ENCODE measurements around the gene KRT17. TPM values are rescaled to one million over a fixed set of nuclear protein-coding genes. Genes with fewer than 3 reads are reported as not detected.

KRT17 gene
- total RNA-seq, 1 experiment from 2014 or later, result 472 TPM

GRCh38 chr17:41658846-41659245, 34.5 kb upstream of the KRT17 start:
- CTCF ChIA-PET, result interaction anchor here (3.0 kb wide), 1 partner anchor 110 kb away, joined by 8 read pairs; no protein-coding TSS in a partner anchor
- H3K9me3 Mint-ChIP-seq (ENCODE audit: low read depth, unreplicated experiment), result no peaks in the 10 kb centered on the region
- intact Hi-C loops (cut with micrococcal nuclease; ENCODE audit: unreplicated experiment), result no loop called here
- BruUV-seq (replicated peaks), result no TSS peak
- DNase-seq, result no peak
- no peak overlapping the region for H3K27ac Mint-ChIP-seq (ENCODE audit: unreplicated experiment)
- H3K4me3 Mint-ChIP-seq (ENCODE audit: low read depth, unreplicated experiment), result no peak overlapping the region
- H3K27me3 Mint-ChIP-seq (ENCODE audit: unreplicated experiment), result no peaks in the 10 kb centered on the region
- peaks cover 41% of the 10 kb centered on the region for H3K4me1 Mint-ChIP-seq (ENCODE audit: low read depth, unreplicated experiment)
- no peak for TF ChIP-seq CTCF (IDR thresholded peaks at IDR 0.05; ENCODE audit: unreplicated experiment)
- H3K36me3 Mint-ChIP-seq (ENCODE audit: insufficient read depth, unreplicated experiment), result peaks cover 17% of the 10 kb centered on the region

- BruUV-seq (replicated peaks), result no TSS peak
- Mint-ChIP-seq H3K4me1 (ENCODE audit: low read depth, unreplicated experiment) (peaks cover 37% of the 10 kb centered on the region), H3K9me3 (ENCODE audit: low read depth, unreplicated experiment) (no peaks in the 10 kb centered on the region), H3K4me3 (ENCODE audit: low read depth, unreplicated experiment) (no peak overlapping the region), H3K27me3 (ENCODE audit: unreplicated experiment) (no peaks in the 10 kb centered on the region), H3K36me3 (ENCODE audit: insufficient read depth, unreplicated experiment) (peaks cover 17% of the 10 kb centered on the region), H3K27ac (ENCODE audit: unreplicated experiment) (no peak overlapping the region)
- TF ChIP-seq CTCF (IDR thresholded peaks at IDR 0.05; ENCODE audit: unreplicated experiment), result no peak
- CTCF ChIA-PET, result interaction anchor here (0.9 to 3.0 kb wide), 2 partner anchors 78 to 109 kb away, joined by 5 to 8 read pairs; no protein-coding TSS in a partner anchor
- DNase-seq, result no peak
- intact Hi-C loops (cut with micrococcal nuclease; ENCODE audit: unreplicated experiment), result no loop called here
These were observed 33.6 kb upstream of the KRT17 start for GRCh38 chr17:41657936-41658335.

- DNase-seq, result no peak
- Mint-ChIP-seq H3K4me1 (ENCODE audit: low read depth, unreplicated experiment) (peaks cover 40% of the 10 kb centered on the region), H3K9me3 (ENCODE audit: low read depth, unreplicated experiment) (no peaks in the 10 kb centered on the region), H3K27ac (ENCODE audit: unreplicated experiment) (no peak overlapping the region), H3K27me3 (ENCODE audit: unreplicated experiment) (no peaks in the 10 kb centered on the region), H3K4me3 (ENCODE audit: low read depth, unreplicated experiment) (no peak overlapping the region), H3K36me3 (ENCODE audit: insufficient read depth, unreplicated experiment) (peaks cover 11% of the 10 kb centered on the region)
- intact Hi-C loops (cut with micrococcal nuclease; ENCODE audit: unreplicated experiment), result no loop called here
- no TSS peak for BruUV-seq (replicated peaks)
- CTCF ChIA-PET, result interaction anchor here (0.9 to 3.0 kb wide), 2 partner anchors 78 to 109 kb away, joined by 5 to 8 read pairs; no protein-coding TSS in a partner anchor
- TF ChIP-seq CTCF (IDR thresholded peaks at IDR 0.05; ENCODE audit: unreplicated experiment), result no peak
These were observed 32.9 kb upstream of the KRT17 start for GRCh38 chr17:41657176-41657754.

GRCh38 chr17:41656249-41657023, 32.1 kb upstream of the KRT17 start:
- TF ChIP-seq CTCF (IDR thresholded peaks at IDR 0.05; ENCODE audit: unreplicated experiment), result no peak
- Mint-ChIP-seq H3K27me3 (ENCODE audit: unreplicated experiment) (no peaks in the 10 kb centered on the region), H3K27ac (ENCODE audit: unreplicated experiment) (peak overlapping the region; percentile 82), H3K36me3 (ENCODE audit: insufficient read depth, unreplicated experiment) (peaks cover 11% of the 10 kb centered on the region), H3K4me1 (ENCODE audit: low read depth, unreplicated experiment) (peaks cover 48% of the 10 kb centered on the region), H3K4me3 (ENCODE audit: low read depth, unreplicated experiment) (no peak overlapping the region), H3K9me3 (ENCODE audit: low read depth, unreplicated experiment) (no peaks in the 10 kb centered on the region)
- intact Hi-C loops (cut with micrococcal nuclease; ENCODE audit: unreplicated experiment), result no loop called here
- no peak for DNase-seq
- CTCF ChIA-PET, result interaction anchor here (0.6 to 1.8 kb wide), 3 partner anchors 10 to 107 kb away, joined by 5 to 12 read pairs (median 9); no protein-coding TSS in a partner anchor
- no TSS peak for BruUV-seq (replicated peaks)
